ENCODE results near the gene SALL4.
"Not testable (repeated sequence)": the region's sequence is repeated elsewhere in the genome, so short reads cannot be mapped to it uniquely, and the experiment has no call there.

The SALL4 gene

GRCh38 chr20:51740838-51741237, 61.5 kb downstream of the SALL4 start:
- H3K4me3 ChIP-seq (ENCODE audit: low read depth in 1 of 2, low read length in 1 of 2) = no peak overlapping the region
- H3K27ac ChIP-seq = no peak overlapping the region
- H3K9me3 ChIP-seq = no peaks in the 10 kb centered on the region
- H3K4me1 ChIP-seq (ENCODE audit: control insufficient read depth in 1 of 2, insufficient read depth in 1 of 2, low read depth in 1 of 2, low read length in 1 of 2) = peaks cover 0 to 5% of the 10 kb centered on the region in 2 experiments
- H3K36me3 ChIP-seq = no peaks in the 10 kb centered on the region
- no peak for TF ChIP-seq CTCF (IDR thresholded peaks at IDR 0.05)
- H3K27me3 ChIP-seq = no peaks in the 10 kb centered on the region

GRCh38 chr20:51740308-51740707, 62.0 kb downstream of the SALL4 start:
- not testable (repeated sequence) for H3K9me3 ChIP-seq; H3K36me3 ChIP-seq; H3K27ac ChIP-seq; H3K4me1 ChIP-seq (ENCODE audit: control insufficient read depth in 1 of 2, insufficient read depth in 1 of 2, low read depth in 1 of 2, low read length in 1 of 2); H3K27me3 ChIP-seq; H3K4me3 ChIP-seq (ENCODE audit: low read depth in 1 of 2, low read length in 1 of 2)

GRCh38 chr20:51739722-51740249, 62.5 kb downstream of the SALL4 start:
- H3K36me3 ChIP-seq = no peaks in the 10 kb centered on the region
- no peaks in the 10 kb centered on the region for H3K9me3 ChIP-seq
- TF ChIP-seq CTCF (IDR thresholded peaks at IDR 0.05) = no peak
- H3K27ac ChIP-seq = no peak overlapping the region
- H3K4me1 ChIP-seq (ENCODE audit: control insufficient read depth in 1 of 2, insufficient read depth in 1 of 2, low read depth in 1 of 2, low read length in 1 of 2) = peaks cover 0 to 5% of the 10 kb centered on the region in 2 experiments
- no peaks in the 10 kb centered on the region for H3K27me3 ChIP-seq
- H3K4me3 ChIP-seq (ENCODE audit: low read depth in 1 of 2, low read length in 1 of 2) = no peak overlapping the region

GRCh38 chr20:51738877-51739447, 63.4 kb downstream of the SALL4 start:
- no peak overlapping the region for H3K27ac ChIP-seq
- H3K4me1 ChIP-seq (ENCODE audit: control insufficient read depth in 1 of 2, insufficient read depth in 1 of 2, low read depth in 1 of 2, low read length in 1 of 2) = peaks cover 0 to 5% of the 10 kb centered on the region in 2 experiments
- H3K36me3 ChIP-seq = no peaks in the 10 kb centered on the region
- no peaks in the 10 kb centered on the region for H3K9me3 ChIP-seq
- H3K4me3 ChIP-seq (ENCODE audit: low read depth in 1 of 2, low read length in 1 of 2) = no peak overlapping the region
- H3K27me3 ChIP-seq = no peaks in the 10 kb centered on the region
- TF ChIP-seq CTCF (IDR thresholded peaks at IDR 0.05) = no peak

GRCh38 chr20:51738261-51738660, 64.1 kb downstream of the SALL4 start:
- not testable (repeated sequence) for H3K9me3 ChIP-seq; H3K36me3 ChIP-seq; H3K4me1 ChIP-seq (ENCODE audit: control insufficient read depth in 1 of 2, insufficient read depth in 1 of 2, low read depth in 1 of 2, low read length in 1 of 2); H3K27ac ChIP-seq; H3K27me3 ChIP-seq; H3K4me3 ChIP-seq (ENCODE audit: low read depth in 1 of 2, low read length in 1 of 2)

GRCh38 chr20:51736947-51737346, 65.4 kb downstream of the SALL4 start:
- Histone ChIP-seq H3K27ac (no peak overlapping the region), H3K36me3 (no peaks in the 10 kb centered on the region), H3K9me3 (no peaks in the 10 kb centered on the region), H3K4me1 (ENCODE audit: control insufficient read depth in 1 of 2, insufficient read depth in 1 of 2, low read depth in 1 of 2, low read length in 1 of 2) (no peaks in the 10 kb centered on the region), H3K27me3 (no peaks in the 10 kb centered on the region), H3K4me3 (ENCODE audit: low read depth in 1 of 2, low read length in 1 of 2) (no peak overlapping the region)
- TF ChIP-seq CTCF (IDR thresholded peaks at IDR 0.05) = no peak
